Ecto neural progenitor cell (in vitro differentiated cells): ENCODE data around the gene LAMP2.

Source experiments
- DNase-seq: peaks from one replicate; pipeline ENCODE4 v3.0.0-alpha.2; 2018; ENCODE audit warnings: low spot score

The LAMP2 gene

GRCh38 chrX:120456973-120457372 lies 12.1 kb downstream of the LAMP2 start:
- no peak for DNase-seq

GRCh38 chrX:120453985-120454384 lies 15.1 kb downstream of the LAMP2 start:
- DNase-seq = no peak

- DNase-seq = no peak
Measured at GRCh38 chrX:120452131-120452530, 17.0 kb downstream of the LAMP2 start.

- DNase-seq = no peak
Measured at GRCh38 chrX:120450163-120450562, 18.9 kb downstream of the LAMP2 start.

GRCh38 chrX:120446498-120446897 lies 22.6 kb downstream of the LAMP2 start:
- DNase-seq = no peak

GRCh38 chrX:120439921-120440320 lies 29.2 kb downstream of the LAMP2 start:
- DNase-seq = no peak

GRCh38 chrX:120429776-120430540 lies 39.1 kb downstream of the LAMP2 start:
- no peak for DNase-seq

- no peak for DNase-seq
Measured at GRCh38 chrX:120428309-120428708, 40.8 kb downstream of the LAMP2 start.

- DNase-seq = no peak
Measured at GRCh38 chrX:120426599-120426998, 42.5 kb downstream of the LAMP2 start.

- no peak for DNase-seq
Measured at GRCh38 chrX:120419463-120419862, 49.6 kb downstream of the LAMP2 start.

- no peak for DNase-seq
Measured at GRCh38 chrX:120408168-120408567, 60.9 kb downstream of the LAMP2 start.

GRCh38 chrX:120406638-120407037 lies 62.5 kb downstream of the LAMP2 start:
- no peak for DNase-seq

GRCh38 chrX:120402369-120402768 lies 66.7 kb downstream of the LAMP2 start:
- no peak for DNase-seq

GRCh38 chrX:120401301-120401700 lies 67.8 kb downstream of the LAMP2 start:
- DNase-seq = no peak

GRCh38 chrX:120380699-120381098 lies 88.4 kb downstream of the LAMP2 start:
- DNase-seq = no peak

GRCh38 chrX:120379937-120380681 lies 89.0 kb downstream of the LAMP2 start:
- no peak for DNase-seq

- no peak for DNase-seq
Measured at GRCh38 chrX:120378570-120378969, 90.5 kb downstream of the LAMP2 start.
